ENCODE measurements around the gene ERBB2. TPM values are rescaled to one million over a fixed set of nuclear protein-coding genes. Genes with fewer than 3 reads are reported as not detected.

Gene ERBB2
- total and polyA plus RNA-seq, 2 of the 13 experiments (the other 11 are each of a cell fraction or from before 2014, with no cell fraction given), result 57.7 to 64.1 TPM

DNA sequence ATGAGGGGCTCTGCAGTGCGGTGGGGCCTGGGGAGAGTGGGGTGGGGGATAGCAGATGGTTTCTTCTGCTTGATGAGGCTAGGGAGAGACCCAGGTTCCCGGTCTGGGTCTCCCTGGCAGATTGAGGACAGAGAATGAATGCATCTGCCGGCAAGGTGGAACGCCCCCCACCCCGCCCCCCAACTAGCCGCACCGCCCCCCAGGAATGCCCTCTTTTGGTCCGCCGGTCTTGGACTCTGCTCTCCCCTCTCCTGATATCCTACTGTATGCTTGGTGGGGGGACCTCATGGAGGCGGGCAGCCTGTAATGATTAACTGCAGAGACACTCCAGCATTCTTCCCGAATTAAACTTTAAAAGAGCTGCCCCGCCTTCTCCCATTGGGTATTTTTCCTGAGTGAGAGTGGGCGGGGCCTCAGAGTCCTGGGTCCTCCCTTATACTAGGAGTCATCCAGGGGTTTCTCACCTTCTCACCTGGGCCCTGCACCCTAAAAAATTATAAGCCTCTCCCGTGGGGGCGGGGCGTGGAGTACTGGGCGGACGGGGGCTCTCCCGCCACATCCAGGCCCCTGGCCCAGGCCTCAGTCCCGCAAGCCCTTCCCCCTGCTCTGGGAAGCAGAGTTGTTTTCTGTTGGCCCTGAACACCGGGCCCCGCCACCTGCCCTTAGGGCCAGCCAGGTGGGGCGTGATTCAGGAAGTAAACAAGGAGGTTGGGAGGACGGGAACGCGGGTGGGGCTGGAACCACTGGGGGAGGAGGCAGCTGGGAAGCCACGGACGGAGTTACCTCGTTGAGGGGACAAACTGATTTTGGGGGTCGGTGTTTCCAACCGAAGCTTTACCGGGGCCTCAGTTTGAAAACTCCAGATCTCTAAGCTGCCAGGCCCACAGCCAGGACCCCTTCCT is 39.4 kb downstream of the ERBB2 start (continued):
- TF ChIP-seq, protein P1, sequence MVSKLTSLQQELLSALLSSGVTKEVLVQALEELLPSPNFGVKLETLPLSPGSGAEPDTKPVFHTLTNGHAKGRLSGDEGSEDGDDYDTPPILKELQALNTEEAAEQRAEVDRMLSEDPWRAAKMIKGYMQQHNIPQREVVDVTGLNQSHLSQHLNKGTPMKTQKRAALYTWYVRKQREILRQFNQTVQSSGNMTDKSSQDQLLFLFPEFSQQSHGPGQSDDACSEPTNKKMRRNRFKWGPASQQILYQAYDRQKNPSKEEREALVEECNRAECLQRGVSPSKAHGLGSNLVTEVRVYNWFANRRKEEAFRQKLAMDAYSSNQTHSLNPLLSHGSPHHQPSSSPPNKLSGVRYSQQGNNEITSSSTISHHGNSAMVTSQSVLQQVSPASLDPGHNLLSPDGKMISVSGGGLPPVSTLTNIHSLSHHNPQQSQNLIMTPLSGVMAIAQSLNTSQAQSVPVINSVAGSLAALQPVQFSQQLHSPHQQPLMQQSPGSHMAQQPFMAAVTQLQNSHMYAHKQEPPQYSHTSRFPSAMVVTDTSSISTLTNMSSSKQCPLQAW (CRISPR knock-in tag; IDR thresholded peaks at IDR 0.05), result peak; percentile 96
- TF ChIP-seq ZBTB7A (CRISPR knock-in tag; IDR thresholded peaks at IDR 0.05) (peak; percentile 87), ZNF180 (CRISPR knock-in tag; IDR thresholded peaks at IDR 0.05; ENCODE audit: borderline replicate concordance, low read depth) (no peak), ATM (IDR thresholded peaks at IDR 0.05; ENCODE audit: borderline replicate concordance) (no peak), ZNF350 (CRISPR knock-in tag; IDR thresholded peaks at IDR 0.05; ENCODE audit: borderline replicate concordance, low read depth) (peak; percentile 84; the same call in 1 of the 2 replicates), MAZ (IDR thresholded peaks at IDR 0.05; ENCODE audit: borderline replicate concordance, low read depth, low read length) (peak; percentile 76; the same call in 1 of the 2 replicates), MAZ (CRISPR knock-in tag; IDR thresholded peaks at IDR 0.05; ENCODE audit: low read depth) (peak; percentile 76; the same call in 1 of the 2 replicates), ZNF432 (CRISPR knock-in tag; IDR thresholded peaks at IDR 0.05; ENCODE audit: borderline replicate concordance) (no peak), PPARG (CRISPR knock-in tag; conservative IDR thresholded peaks at IDR 0.05) (no peak; the same call in 1 of the 2 replicates), EHMT2 (IDR thresholded peaks at IDR 0.05; ENCODE audit: borderline replicate concordance, low read depth, low read length) (no peak), PLRG1 (conservative IDR thresholded peaks at IDR 0.05) (no peak), ZSCAN21 (CRISPR knock-in tag; IDR thresholded peaks at IDR 0.05; ENCODE audit: borderline replicate concordance) (peak; percentile 34; the same call in 1 of the 2 replicates), ZNF709 (CRISPR knock-in tag; IDR thresholded peaks at IDR 0.05) (no peak), GTF3A (CRISPR knock-in tag; conservative IDR thresholded peaks at IDR 0.05) (0 out of 2 replicates have a peak, but pooled peaks have one; percentile 41), ZNF782 (CRISPR knock-in tag; IDR thresholded peaks at IDR 0.05; ENCODE audit: borderline replicate concordance) (0 out of 2 replicates have a peak, but pooled peaks have one; percentile 21)
- TF ChIP-seq, protein P2, sequence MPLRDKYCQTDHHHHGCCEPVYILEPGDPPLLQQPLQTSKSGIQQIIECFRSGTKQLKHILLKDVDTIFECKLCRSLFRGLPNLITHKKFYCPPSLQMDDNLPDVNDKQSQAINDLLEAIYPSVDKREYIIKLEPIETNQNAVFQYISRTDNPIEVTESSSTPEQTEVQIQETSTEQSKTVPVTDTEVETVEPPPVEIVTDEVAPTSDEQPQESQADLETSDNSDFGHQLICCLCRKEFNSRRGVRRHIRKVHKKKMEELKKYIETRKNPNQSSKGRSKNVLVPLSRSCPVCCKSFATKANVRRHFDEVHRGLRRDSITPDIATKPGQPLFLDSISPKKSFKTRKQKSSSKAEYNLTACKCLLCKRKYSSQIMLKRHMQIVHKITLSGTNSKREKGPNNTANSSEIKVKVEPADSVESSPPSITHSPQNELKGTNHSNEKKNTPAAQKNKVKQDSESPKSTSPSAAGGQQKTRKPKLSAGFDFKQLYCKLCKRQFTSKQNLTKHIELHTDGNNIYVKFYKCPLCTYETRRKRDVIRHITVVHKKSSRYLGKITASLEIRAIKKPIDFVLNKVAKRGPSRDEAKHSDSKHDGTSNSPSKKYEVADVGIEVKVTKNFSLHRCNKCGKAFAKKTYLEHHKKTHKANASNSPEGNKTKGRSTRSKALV (CRISPR knock-in tag; IDR thresholded peaks at IDR 0.05), result no peak
- TF ChIP-seq, protein P3, sequence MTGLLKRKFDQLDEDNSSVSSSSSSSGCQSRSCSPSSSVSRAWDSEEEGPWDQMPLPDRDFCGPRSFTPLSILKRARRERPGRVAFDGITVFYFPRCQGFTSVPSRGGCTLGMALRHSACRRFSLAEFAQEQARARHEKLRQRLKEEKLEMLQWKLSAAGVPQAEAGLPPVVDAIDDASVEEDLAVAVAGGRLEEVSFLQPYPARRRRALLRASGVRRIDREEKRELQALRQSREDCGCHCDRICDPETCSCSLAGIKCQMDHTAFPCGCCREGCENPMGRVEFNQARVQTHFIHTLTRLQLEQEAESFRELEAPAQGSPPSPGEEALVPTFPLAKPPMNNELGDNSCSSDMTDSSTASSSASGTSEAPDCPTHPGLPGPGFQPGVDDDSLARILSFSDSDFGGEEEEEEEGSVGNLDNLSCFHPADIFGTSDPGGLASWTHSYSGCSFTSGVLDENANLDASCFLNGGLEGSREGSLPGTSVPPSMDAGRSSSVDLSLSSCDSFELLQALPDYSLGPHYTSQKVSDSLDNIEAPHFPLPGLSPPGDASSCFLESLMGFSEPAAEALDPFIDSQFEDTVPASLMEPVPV (CRISPR knock-in tag; IDR thresholded peaks at IDR 0.05), result 0 out of 2 replicates have a peak, but pooled peaks have one; percentile 17
- TF ChIP-seq, protein P4, sequence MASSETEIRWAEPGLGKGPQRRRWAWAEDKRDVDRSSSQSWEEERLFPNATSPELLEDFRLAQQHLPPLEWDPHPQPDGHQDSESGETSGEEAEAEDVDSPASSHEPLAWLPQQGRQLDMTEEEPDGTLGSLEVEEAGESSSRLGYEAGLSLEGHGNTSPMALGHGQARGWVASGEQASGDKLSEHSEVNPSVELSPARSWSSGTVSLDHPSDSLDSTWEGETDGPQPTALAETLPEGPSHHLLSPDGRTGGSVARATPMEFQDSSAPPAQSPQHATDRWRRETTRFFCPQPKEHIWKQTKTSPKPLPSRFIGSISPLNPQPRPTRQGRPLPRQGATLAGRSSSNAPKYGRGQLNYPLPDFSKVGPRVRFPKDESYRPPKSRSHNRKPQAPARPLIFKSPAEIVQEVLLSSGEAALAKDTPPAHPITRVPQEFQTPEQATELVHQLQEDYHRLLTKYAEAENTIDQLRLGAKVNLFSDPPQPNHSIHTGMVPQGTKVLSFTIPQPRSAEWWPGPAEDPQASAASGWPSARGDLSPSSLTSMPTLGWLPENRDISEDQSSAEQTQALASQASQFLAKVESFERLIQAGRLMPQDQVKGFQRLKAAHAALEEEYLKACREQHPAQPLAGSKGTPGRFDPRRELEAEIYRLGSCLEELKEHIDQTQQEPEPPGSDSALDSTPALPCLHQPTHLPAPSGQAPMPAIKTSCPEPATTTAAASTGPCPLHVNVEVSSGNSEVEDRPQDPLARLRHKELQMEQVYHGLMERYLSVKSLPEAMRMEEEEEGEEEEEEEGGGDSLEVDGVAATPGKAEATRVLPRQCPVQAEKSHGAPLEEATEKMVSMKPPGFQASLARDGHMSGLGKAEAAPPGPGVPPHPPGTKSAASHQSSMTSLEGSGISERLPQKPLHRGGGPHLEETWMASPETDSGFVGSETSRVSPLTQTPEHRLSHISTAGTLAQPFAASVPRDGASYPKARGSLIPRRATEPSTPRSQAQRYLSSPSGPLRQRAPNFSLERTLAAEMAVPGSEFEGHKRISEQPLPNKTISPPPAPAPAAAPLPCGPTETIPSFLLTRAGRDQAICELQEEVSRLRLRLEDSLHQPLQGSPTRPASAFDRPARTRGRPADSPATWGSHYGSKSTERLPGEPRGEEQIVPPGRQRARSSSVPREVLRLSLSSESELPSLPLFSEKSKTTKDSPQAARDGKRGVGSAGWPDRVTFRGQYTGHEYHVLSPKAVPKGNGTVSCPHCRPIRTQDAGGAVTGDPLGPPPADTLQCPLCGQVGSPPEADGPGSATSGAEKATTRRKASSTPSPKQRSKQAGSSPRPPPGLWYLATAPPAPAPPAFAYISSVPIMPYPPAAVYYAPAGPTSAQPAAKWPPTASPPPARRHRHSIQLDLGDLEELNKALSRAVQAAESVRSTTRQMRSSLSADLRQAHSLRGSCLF (CRISPR knock-in tag; IDR thresholded peaks at IDR 0.05; ENCODE audit: borderline replicate concordance), result no peak
